Fibroblast of skin of back (primary cell): ENCODE data around the gene MOCOS.

Experiments used
- DNase-seq: peaks from one replicate; pipeline ENCODE4 v3.0.0-alpha.2; 2013

MOCOS gene

GRCh38 chr18:36307513-36307912 lies 120.2 kb downstream of the MOCOS start:
- DNase-seq = no peak

GRCh38 chr18:36308711-36309435 lies 121.6 kb downstream of the MOCOS start:
- DNase-seq = peak; percentile 15

- peak; percentile 98 for DNase-seq
Measured at GRCh38 chr18:36309436-36310391, 122.4 kb downstream of the MOCOS start.

GRCh38 chr18:36311026-36311570 lies 123.8 kb downstream of the MOCOS start:
- no peak for DNase-seq

GRCh38 chr18:36312806-36313395 lies 125.6 kb downstream of the MOCOS start:
- no peak for DNase-seq

GRCh38 chr18:36314098-36314497 lies 126.8 kb downstream of the MOCOS start:
- no peak for DNase-seq

- peak; percentile 79 for DNase-seq
Measured at GRCh38 chr18:36314754-36315153, 127.5 kb downstream of the MOCOS start.

- peak; percentile 79 for DNase-seq
Measured at GRCh38 chr18:36315736-36316135, 128.4 kb downstream of the MOCOS start.

- peak; percentile 38 for DNase-seq
Measured at GRCh38 chr18:36316246-36316645, 128.9 kb downstream of the MOCOS start.
